ENCODE data around the gene XCR1.
"Not testable (repeated sequence)": the region's sequence is repeated elsewhere in the genome, so short reads cannot be mapped to it uniquely, and the experiment has no call there.

GRCh38 chr3:45997499-45997898, 29.8 kb downstream of the XCR1 start:
- not testable (repeated sequence) for TF ChIP-seq CTCF (IDR thresholded peaks at IDR 0.05); EZH2 (IDR thresholded peaks at IDR 0.05; ENCODE audit: borderline replicate concordance, insufficient read depth, low read depth, low read length, poor library complexity, severe bottlenecking)

All from B cell (primary cell).